Epithelial cell of esophagus (primary cell): ENCODE results near the gene HOXD9.

ENCODE experiments used
- DNase-seq: peaks from one replicate; pipeline ENCODE4 v3.0.0; 2010; ENCODE audit warnings: low read depth
- H3K4me3 ChIP-seq: 2 replicates; pipeline ENCODE4 v1.5.1; 2011; ENCODE audit warnings: mild to moderate bottlenecking, low read length, control low read depth
- CTCF ChIP-seq: IDR thresholded peaks from 2 replicates; pipeline ENCODE4 v1.5.1; 2011; ENCODE audit warnings: low read depth, mild to moderate bottlenecking, low read length, control low read depth, inconsistent platforms; ENCODE audit not compliant: insufficient read depth; ENCODE audit errors: missing control alignments

Gene HOXD9

GRCh38 chr2:176158186-176158591 is 35.7 kb downstream of the HOXD9 start:
- DNase-seq = no peak
- no peak overlapping the region for H3K4me3 ChIP-seq
- no peak for TF ChIP-seq CTCF

GRCh38 chr2:176158855-176159662 is 36.5 kb downstream of the HOXD9 start:
- TF ChIP-seq CTCF = no peak
- no peak overlapping the region for H3K4me3 ChIP-seq
- DNase-seq = no peak

DNA sequence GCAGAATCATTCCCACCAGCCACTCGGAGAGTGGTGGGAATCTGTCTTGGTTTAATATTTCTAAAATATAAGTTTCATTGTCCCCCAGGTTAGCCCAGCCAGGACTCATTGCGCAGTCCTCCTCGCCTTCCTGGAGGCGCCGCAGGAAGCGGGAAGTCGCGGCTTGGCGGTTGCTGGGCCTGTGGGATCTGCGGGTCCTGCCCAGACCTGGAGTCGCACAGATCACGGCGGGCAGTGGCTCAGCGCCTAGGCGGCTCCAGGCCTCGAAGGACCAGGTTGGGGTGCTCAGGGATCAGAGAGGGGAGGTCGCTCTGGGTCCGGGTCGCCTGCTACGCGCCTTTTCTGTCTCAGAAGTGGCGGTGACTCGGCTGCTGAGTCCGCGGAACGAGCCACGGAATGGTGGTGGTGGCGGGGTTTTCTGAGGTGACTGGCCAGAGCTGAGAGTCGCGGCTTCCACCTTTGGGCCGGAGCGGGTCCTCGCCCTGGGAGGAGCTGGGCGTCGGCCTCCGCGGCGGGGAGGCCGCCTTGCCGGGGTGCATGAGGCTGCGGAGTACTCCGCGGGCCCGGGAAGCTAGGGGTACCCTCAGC is 37.2 kb downstream of the HOXD9 start:
- no peak for TF ChIP-seq CTCF
- no peak for DNase-seq
- no peak overlapping the region for H3K4me3 ChIP-seq

DNA sequence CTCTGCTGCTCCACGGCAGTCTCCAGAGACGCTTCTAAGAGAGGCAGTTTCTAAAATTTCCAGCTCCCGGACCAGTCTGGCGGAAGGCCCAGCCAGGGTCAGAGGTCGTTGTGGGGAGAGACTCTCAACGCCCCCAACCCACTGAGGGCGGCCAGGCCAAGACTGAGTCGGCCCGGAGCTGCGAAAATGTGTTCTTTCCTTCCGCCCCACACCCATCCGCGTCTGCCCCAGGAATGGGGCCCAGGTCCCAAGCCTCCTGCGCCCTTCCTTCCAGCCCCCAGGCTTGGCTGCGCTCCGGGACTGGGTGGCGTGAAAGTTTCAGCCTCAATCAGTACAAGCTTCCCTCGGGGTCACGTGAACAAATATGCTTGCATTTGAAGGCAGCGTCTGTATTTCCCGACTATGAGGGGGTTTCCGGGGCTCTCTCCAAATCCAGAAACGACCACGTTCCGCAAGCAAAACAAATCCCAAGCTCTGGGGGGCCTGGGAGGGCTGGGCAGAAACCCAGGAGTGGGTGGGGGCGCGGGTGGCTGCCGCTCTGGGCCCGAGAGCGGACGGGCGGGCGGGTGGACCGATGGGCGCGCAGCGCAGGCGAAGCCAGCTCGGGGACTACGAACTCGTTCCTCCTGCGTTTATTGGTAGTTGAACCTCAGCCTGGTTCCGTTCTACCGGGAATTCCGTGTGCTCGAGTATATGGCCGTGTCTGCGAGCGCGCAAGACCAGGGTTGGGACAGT is 37.9 kb downstream of the HOXD9 start:
- H3K4me3 ChIP-seq = no peak overlapping the region
- TF ChIP-seq CTCF = no peak
- DNase-seq = no peak

GRCh38 chr2:176160986-176161824 is 38.7 kb downstream of the HOXD9 start:
- DNase-seq = no peak
- no peak overlapping the region for H3K4me3 ChIP-seq
- TF ChIP-seq CTCF = no peak

DNA sequence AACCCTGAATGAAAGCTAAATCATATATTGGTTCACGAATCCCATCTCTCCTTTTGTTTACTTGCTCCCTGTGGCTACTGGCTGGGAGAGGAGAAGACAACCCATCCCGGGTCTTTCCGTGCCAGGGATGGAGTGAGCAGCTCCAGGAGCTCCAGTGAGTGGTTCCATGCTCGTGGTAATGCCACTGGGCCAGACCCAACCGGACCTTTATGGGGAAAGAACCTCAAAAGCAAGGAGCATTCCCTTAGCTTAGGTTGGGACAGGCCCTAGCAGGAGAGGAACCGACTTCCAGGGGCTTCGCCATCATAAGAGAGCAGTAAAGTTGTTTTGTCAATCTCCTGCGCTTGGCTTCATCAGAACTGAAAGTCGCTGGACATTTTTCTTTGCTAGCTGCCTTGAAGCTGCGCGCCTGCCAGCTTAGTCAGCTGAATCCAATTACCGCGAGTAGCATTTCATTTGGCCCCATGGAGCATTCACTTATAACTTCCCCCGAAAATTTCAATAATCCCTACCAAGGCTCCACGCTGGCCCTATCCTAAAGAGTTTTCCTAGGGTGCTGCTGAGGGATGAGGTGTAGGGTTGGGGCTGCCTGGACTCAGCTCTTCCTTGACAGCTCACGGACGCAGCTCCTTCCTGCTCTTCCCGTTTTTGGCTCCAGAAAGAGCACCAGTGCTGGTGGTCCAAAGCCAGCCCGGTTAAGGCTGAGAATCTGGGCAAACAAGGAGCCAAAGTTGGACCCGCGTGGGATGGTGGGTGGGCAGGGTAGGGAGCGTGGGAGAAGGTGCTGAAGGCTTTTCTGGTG is 39.5 kb downstream of the HOXD9 start:
- H3K4me3 ChIP-seq = no peak overlapping the region
- DNase-seq = peak; percentile 13
- TF ChIP-seq CTCF = no peak
